ENCODE measurements around the gene WDPCP.
"Not testable (repeated sequence)": the region's sequence is repeated elsewhere in the genome, so short reads cannot be mapped to it uniquely, and the experiment has no call there.

GRCh38 chr2:63286520-63286919, 301.8 kb downstream of the WDPCP start:
- TF ChIP-seq, protein P1, sequence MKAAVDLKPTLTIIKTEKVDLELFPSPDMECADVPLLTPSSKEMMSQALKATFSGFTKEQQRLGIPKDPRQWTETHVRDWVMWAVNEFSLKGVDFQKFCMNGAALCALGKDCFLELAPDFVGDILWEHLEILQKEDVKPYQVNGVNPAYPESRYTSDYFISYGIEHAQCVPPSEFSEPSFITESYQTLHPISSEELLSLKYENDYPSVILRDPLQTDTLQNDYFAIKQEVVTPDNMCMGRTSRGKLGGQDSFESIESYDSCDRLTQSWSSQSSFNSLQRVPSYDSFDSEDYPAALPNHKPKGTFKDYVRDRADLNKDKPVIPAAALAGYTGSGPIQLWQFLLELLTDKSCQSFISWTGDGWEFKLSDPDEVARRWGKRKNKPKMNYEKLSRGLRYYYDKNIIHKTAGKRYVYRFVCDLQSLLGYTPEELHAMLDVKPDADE (IDR thresholded peaks at IDR 0.05) = not testable (repeated sequence)
- TF ChIP-seq, protein P2, sequence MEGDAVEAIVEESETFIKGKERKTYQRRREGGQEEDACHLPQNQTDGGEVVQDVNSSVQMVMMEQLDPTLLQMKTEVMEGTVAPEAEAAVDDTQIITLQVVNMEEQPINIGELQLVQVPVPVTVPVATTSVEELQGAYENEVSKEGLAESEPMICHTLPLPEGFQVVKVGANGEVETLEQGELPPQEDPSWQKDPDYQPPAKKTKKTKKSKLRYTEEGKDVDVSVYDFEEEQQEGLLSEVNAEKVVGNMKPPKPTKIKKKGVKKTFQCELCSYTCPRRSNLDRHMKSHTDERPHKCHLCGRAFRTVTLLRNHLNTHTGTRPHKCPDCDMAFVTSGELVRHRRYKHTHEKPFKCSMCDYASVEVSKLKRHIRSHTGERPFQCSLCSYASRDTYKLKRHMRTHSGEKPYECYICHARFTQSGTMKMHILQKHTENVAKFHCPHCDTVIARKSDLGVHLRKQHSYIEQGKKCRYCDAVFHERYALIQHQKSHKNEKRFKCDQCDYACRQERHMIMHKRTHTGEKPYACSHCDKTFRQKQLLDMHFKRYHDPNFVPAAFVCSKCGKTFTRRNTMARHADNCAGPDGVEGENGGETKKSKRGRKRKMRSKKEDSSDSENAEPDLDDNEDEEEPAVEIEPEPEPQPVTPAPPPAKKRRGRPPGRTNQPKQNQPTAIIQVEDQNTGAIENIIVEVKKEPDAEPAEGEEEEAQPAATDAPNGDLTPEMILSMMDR (conservative IDR thresholded peaks at IDR 0.05; ENCODE audit: low read depth in 2 of 2) = not testable (repeated sequence)
- not testable (repeated sequence) for TF ChIP-seq POLR2AphosphoS5 (IDR thresholded peaks at IDR 0.05; ENCODE audit: low read depth); STAT1 (IDR thresholded peaks at IDR 0.05; ENCODE audit: unreplicated experiment)
- TF ChIP-seq, protein P3, sequence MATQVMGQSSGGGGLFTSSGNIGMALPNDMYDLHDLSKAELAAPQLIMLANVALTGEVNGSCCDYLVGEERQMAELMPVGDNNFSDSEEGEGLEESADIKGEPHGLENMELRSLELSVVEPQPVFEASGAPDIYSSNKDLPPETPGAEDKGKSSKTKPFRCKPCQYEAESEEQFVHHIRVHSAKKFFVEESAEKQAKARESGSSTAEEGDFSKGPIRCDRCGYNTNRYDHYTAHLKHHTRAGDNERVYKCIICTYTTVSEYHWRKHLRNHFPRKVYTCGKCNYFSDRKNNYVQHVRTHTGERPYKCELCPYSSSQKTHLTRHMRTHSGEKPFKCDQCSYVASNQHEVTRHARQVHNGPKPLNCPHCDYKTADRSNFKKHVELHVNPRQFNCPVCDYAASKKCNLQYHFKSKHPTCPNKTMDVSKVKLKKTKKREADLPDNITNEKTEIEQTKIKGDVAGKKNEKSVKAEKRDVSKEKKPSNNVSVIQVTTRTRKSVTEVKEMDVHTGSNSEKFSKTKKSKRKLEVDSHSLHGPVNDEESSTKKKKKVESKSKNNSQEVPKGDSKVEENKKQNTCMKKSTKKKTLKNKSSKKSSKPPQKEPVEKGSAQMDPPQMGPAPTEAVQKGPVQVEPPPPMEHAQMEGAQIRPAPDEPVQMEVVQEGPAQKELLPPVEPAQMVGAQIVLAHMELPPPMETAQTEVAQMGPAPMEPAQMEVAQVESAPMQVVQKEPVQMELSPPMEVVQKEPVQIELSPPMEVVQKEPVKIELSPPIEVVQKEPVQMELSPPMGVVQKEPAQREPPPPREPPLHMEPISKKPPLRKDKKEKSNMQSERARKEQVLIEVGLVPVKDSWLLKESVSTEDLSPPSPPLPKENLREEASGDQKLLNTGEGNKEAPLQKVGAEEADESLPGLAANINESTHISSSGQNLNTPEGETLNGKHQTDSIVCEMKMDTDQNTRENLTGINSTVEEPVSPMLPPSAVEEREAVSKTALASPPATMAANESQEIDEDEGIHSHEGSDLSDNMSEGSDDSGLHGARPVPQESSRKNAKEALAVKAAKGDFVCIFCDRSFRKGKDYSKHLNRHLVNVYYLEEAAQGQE (IDR thresholded peaks at IDR 0.05; ENCODE audit: unreplicated experiment) = not testable (repeated sequence)
